Measurements from ENCODE around the gene MUC20. TPM values are rescaled to one million over a fixed set of nuclear protein-coding genes. Genes with fewer than 3 reads are reported as not detected.

Gene MUC20
- total and polyA plus RNA-seq, 9 of the 15 experiments (the other 6 are each of a cell fraction or from before 2014, with no cell fraction given), result 0.03 to 0.23 (median 0.15) TPM; not detected in 3

DNA sequence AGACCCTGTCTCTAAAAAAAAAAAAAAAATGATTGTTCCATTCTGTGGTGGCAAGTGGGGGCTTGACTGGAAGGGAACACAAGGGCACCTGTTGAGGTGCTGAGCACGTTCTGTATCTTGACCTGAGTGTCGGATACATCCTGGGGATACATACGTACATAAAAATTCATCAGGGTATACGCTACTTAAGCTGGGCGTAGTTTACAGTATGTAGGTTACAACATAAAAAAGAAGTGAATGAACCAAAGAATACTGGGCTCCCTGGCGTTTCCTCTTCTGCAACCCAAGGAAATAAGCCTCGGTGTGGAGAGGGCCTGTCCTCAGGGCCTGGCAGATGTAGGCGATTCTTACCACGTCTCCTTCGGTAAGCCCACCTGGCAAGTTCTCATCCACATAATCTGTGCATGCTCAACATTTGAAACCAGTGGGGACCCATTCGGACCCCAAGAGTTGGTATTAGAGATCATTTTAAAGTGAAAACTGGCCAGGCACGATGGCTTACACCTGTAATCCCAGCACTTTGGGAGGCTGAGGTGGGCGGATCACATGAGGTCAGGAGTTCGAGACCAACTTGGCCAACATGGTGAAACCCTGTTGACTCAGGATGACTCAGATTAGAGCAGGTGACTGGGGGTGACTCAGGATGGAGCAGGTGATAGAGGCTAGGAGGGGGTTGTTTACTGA lies 5.1 kb upstream of the MUC20 start (continued):
- TF ChIP-seq NCOA1 (IDR thresholded peaks at IDR 0.05; ENCODE audit: low read depth) (peak; percentile 81), CBFA2T3 (IDR thresholded peaks at IDR 0.05) (peak; percentile 77), ZNF224 (CRISPR knock-in tag; IDR thresholded peaks at IDR 0.05) (no peak), ZNF561 (CRISPR knock-in tag; conservative IDR thresholded peaks at IDR 0.05) (0 out of 2 replicates have a peak, but pooled peaks have one; percentile 1), IRF1 (CRISPR knock-in tag; IDR thresholded peaks at IDR 0.05; ENCODE audit: borderline replicate concordance) (0 out of 2 replicates have a peak, but pooled peaks have one; percentile 54), BCL6 (CRISPR knock-in tag; IDR thresholded peaks at IDR 0.05) (no peak), MTA2 (IDR thresholded peaks at IDR 0.05; ENCODE audit: low read depth) (peak; percentile 60), HOXB6 (CRISPR knock-in tag; IDR thresholded peaks at IDR 0.05; ENCODE audit: borderline replicate concordance) (peak; percentile 82; the same call in 1 of the 2 replicates), ZNF445 (CRISPR knock-in tag; IDR thresholded peaks at IDR 0.05; ENCODE audit: low read depth) (no peak), DNMT1 (IDR thresholded peaks at IDR 0.05) (no peak), HBP1 (CRISPR knock-in tag; IDR thresholded peaks at IDR 0.05) (no peak), FOXK2 (conservative IDR thresholded peaks at IDR 0.05 in 1 of 2, IDR thresholded peaks at IDR 0.05 in 1 of 2; ENCODE audit: low read depth in 2 of 2) (peak; percentile 95 to 98; a peak in 3 of 4 replicates), ZNF584 (CRISPR knock-in tag; IDR thresholded peaks at IDR 0.05; ENCODE audit: low read depth) (peak; percentile 89), TFAP4 (CRISPR knock-in tag; IDR thresholded peaks at IDR 0.05; ENCODE audit: borderline replicate concordance) (peak; percentile 76), E2F3 (CRISPR knock-in tag; IDR thresholded peaks at IDR 0.05) (no peak), ZNF589 (CRISPR knock-in tag; IDR thresholded peaks at IDR 0.05; ENCODE audit: low read depth) (0 out of 2 replicates have a peak, but pooled peaks have one; percentile 15)
- TF ChIP-seq, protein P1, sequence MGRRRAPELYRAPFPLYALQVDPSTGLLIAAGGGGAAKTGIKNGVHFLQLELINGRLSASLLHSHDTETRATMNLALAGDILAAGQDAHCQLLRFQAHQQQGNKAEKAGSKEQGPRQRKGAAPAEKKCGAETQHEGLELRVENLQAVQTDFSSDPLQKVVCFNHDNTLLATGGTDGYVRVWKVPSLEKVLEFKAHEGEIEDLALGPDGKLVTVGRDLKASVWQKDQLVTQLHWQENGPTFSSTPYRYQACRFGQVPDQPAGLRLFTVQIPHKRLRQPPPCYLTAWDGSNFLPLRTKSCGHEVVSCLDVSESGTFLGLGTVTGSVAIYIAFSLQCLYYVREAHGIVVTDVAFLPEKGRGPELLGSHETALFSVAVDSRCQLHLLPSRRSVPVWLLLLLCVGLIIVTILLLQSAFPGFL (CRISPR knock-in tag; IDR thresholded peaks at IDR 0.05), result 0 out of 2 replicates have a peak, but pooled peaks have one; percentile 56
- TF ChIP-seq, protein P2, sequence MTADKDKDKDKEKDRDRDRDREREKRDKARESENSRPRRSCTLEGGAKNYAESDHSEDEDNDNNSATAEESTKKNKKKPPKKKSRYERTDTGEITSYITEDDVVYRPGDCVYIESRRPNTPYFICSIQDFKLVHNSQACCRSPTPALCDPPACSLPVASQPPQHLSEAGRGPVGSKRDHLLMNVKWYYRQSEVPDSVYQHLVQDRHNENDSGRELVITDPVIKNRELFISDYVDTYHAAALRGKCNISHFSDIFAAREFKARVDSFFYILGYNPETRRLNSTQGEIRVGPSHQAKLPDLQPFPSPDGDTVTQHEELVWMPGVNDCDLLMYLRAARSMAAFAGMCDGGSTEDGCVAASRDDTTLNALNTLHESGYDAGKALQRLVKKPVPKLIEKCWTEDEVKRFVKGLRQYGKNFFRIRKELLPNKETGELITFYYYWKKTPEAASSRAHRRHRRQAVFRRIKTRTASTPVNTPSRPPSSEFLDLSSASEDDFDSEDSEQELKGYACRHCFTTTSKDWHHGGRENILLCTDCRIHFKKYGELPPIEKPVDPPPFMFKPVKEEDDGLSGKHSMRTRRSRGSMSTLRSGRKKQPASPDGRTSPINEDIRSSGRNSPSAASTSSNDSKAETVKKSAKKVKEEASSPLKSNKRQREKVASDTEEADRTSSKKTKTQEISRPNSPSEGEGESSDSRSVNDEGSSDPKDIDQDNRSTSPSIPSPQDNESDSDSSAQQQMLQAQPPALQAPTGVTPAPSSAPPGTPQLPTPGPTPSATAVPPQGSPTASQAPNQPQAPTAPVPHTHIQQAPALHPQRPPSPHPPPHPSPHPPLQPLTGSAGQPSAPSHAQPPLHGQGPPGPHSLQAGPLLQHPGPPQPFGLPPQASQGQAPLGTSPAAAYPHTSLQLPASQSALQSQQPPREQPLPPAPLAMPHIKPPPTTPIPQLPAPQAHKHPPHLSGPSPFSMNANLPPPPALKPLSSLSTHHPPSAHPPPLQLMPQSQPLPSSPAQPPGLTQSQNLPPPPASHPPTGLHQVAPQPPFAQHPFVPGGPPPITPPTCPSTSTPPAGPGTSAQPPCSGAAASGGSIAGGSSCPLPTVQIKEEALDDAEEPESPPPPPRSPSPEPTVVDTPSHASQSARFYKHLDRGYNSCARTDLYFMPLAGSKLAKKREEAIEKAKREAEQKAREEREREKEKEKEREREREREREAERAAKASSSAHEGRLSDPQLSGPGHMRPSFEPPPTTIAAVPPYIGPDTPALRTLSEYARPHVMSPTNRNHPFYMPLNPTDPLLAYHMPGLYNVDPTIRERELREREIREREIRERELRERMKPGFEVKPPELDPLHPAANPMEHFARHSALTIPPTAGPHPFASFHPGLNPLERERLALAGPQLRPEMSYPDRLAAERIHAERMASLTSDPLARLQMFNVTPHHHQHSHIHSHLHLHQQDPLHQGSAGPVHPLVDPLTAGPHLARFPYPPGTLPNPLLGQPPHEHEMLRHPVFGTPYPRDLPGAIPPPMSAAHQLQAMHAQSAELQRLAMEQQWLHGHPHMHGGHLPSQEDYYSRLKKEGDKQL (CRISPR knock-in tag; IDR thresholded peaks at IDR 0.05; ENCODE audit: borderline replicate concordance), result 0 out of 2 replicates have a peak, but pooled peaks have one; percentile 75
